ENCODE measurements around the gene PLXNA4.

The PLXNA4 gene

DNA sequence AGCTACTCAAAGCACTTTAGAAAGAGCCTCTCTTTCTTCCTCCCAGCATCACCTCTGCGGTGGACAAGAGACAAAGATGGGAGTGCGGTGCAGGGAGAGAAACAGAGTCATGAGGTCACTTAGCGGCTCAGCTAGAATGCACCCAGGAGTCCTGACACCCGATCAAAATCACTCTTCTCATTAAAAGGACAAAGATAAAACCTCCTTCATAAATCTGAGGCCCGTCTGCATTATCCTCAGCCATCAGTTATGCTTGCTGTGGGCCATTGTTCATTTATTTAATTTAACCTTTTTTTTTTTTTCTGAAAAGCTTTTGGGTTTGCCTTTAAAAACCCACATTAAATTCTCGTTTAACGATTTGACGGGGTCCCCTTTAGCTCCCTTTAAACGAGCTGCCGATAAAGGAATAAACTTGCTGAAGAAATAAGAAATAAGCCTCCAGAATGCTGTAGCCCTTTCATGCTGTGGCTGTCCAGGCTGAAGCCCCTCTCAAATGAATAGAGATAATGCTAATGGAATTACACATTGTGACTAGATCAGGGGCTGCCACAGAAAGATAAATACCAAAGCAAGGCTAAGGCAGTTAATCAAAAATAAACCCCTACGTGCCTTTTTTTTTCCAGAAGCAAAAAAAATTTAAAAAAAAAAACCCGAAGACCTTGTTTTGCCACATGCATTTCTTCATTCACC, 16.1 kb upstream of the PLXNA4 start:
- no peak for FAIRE-seq

DNA sequence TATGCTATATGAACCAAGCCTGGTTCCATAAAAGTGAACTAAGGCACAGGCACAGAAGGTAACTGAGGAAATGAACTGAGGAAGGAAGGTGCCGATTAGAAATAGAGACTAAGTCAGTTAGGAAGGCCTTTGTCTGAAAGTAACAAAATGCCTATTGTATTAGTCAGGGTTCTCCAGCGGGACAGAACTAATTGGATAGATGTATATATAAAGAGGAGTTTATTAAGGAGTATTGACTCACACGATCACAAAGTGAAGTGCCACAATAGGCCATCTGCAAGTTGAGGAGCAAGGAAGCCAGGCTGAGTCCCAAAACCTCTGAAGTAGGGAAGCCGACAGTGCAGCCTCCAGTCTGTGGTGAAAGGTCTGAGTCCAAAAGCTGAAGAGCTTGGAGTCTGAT, 13.9 kb upstream of the PLXNA4 start:
- no peak for FAIRE-seq

GRCh38 chr7:132588596-132588995, 12.3 kb upstream of the PLXNA4 start:
- no peak for FAIRE-seq

DNA sequence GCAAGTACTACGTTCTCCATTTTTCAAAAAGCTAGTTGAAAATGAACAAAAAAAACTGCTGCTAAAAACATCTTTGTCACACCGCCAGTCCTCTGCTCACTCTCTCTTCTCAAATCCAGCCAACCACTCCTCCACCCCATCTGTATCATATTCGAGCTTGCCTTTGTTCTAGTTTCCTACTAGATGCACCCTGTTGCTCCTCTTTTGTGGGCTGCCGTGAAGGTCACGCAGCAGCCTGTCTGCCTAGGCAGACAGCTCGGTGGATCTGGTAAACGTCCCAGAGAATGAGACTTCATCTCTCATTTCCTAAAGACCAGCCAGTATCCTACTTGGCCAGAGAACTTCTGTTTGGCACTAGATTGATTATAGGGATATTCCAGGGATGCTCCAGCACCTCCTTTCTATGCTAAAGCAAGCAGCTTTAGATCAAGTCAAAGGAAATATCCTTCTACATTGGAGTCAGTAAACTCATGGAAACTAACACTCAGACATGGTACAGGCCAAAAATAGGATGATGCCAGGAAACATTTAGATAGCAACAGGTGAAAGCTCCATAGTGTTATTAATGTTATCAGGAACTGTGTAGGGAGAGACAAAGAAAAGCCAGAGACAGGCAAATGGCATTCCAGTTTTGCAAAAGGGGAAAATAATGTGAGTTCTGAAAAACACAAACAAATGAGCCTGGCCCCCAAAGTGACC, 8.7 kb upstream of the PLXNA4 start:
- no peak for FAIRE-seq

- no peak for FAIRE-seq
Observed at GRCh38 chr7:132581431-132581830, 5.2 kb upstream of the PLXNA4 start.

- no peak for FAIRE-seq
Observed at GRCh38 chr7:132580717-132581285, 4.5 kb upstream of the PLXNA4 start.

DNA sequence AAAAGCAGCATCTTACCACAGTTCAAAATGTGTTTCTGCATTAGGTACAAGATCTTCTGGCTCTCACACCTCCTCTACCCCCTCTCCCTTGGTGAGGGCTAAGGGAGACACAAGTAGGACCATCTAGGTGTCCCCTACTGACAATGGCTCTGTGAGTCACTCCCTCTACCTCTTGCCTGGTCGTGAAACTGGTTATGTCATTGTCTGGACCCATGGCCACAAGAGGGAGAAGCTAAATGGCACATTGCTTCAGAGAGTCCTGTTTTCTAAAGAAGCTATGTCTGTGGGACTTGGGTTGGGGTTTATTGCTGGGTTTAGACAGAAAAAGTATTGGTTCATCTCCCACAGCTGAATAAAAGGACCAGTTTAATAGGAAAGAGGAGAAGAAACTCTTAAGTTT, 4.0 kb upstream of the PLXNA4 start:
- no peak for FAIRE-seq

DNA sequence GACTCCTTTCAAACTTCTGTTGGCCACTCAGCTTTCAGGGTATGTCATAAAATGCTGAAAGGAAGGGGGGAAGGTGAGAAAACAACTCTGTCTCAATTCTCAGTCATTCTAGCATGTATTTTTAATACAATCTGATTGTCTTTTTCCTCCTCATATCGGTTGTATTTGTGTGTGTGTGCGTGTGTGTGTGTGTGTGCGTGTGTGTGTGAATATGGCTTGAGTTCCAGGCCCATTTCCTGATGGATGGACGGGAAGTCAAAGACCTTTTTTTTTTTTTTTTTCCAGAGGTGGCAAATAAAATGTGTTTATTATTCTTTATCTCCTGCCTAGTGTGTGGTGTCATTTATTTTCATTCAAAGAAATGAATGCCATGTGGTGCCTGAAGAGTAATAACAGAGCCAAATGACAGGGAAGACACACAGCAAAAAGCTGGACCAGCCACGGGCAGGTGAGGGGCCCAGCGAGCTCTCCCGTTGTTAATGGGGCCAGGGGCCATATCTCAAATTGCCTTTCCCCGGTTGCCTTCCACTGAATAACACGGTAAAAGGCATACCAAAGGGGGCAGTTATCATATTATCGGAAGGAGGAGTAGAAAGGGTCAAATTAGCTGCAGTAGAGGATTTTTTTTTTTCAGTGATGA, 3.1 kb upstream of the PLXNA4 start:
- FAIRE-seq = no peak

GRCh38 chr7:132578826-132579225, 2.6 kb upstream of the PLXNA4 start:
- no peak for FAIRE-seq

GRCh38 chr7:132578050-132578370, 1.7 kb upstream of the PLXNA4 start:
- FAIRE-seq = no peak

GRCh38 chr7:132577206-132578049, 1.2 kb upstream of the PLXNA4 start:
- FAIRE-seq = no peak

DNA sequence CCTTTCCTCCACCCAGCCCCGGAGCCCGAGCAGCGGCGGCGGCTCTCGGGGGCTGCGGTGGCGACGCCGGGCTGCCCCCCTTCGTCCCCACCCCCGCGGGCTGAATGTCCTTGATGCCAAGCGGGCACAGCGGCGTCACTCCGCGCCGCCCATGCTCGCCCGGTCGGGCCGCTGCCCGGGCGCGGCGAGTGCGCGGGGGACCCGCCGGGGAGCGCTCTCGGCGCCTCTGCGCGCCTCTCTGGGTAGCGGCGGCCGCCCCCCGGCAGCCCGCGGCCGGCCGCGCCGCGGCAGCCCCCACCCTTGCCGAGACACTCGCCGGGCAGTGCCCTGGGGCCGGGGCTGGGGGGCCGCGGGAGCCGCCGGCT, 433 bp upstream of the PLXNA4 start:
- no peak for FAIRE-seq

DNA sequence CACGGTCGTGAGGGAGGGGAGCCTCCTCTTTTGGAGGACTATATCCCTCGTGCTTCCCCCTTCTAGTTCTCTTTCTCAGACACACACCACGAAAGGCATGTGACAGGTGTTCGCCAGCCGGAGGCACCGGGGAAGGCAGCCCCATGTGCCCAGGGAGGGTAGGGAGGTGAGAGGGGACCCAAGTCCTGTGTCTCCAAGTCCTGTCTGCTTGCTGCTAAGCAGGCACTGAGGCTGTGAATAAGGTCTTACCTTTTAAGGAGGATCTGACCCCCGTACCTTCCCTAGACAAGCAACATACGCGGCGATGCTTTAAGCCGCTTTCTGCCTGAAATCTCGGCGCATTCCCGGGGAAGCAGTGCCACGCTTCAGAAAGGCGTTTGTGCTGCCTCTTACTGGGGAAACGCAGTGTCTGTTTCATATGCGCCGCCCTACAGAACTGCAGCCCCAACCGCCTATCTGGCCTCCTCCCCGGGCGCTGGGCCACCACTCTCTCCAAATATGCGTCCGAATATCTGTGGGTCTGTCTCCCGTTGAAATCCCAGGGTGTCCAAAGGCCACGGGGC, 770 bp downstream of the PLXNA4 start:
- FAIRE-seq = no peak

DNA sequence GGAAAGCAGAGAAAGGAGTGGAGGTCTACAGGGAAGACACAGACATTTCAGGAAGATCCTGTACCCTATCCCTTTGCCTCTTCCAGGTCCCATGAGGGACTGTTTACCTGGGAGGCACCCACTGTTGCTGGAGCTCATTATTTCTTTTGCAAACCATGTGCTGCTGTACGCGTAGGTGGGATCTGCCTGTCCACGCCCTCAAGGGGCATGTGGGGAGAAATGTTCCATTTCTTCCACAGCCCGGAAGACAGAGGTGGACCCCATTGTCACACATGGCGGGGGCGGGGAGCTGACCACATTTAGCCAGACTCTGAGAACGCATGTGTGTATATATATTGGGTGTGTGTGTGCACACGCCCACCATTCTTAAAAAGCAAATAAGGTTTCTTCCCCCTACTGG, 2.0 kb downstream of the PLXNA4 start:
- FAIRE-seq = no peak

GRCh38 chr7:132573251-132573955, 2.9 kb downstream of the PLXNA4 start:
- no peak for FAIRE-seq

DNA sequence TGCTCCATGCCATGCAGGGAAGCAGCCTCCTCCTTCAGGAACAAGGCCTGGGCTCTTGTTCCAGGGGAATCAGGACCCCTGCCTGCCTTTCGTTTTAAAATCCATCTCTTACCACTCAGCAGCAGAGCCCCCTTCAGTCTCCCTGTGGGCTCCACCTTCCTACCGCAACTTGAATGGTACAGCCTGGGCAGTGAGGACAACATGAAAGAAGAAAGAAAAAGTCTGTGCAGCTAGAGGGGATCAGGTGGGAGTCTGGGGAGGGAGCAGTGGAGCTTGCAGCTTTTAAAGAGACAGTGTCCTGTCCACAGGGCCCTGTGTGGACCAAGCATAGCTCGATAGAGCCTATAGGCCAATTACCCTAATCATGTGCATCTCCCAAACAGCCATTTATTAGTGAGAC, 3.7 kb downstream of the PLXNA4 start:
- FAIRE-seq = no peak

DNA sequence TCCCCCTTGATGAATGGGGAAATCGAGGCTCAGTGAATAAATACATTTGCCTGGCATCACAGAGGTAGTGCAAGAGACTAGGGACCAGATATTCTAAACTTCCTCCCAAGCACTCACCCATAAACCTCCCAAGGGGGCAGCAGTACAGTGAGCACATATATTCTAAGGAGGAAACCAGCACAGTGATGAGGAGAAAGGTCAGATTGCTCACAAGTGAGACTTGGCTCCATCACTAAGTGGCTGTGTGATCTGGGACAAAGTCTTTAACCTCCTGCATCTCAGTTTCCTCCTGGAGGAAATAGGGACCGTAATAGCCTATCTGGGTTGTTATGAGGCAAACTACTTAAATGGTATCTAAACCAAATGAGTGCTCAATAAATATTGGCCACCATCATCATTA, 4.3 kb downstream of the PLXNA4 start:
- FAIRE-seq = no peak

GRCh38 chr7:132569884-132570614, 6.2 kb downstream of the PLXNA4 start:
- no peak for FAIRE-seq

DNA sequence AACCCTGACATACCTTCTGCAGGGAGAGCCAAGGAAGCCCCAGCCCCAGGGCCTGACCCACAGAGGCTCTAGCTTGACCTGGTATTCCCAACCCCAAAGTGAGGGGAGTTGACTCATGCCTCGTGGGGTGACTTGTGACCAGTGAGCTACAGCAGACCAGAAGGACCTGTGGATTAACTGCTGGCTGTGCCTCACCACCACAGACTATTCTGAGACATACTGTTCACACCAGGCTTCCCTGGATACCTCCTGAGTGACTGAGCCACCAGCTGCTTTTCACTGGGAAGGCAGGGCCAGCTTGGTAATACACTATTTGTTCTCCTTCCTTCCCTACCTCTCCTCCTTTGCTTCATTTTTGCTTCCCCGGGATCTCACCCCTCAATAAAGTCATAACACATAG, 7.3 kb downstream of the PLXNA4 start:
- no peak for FAIRE-seq

DNA sequence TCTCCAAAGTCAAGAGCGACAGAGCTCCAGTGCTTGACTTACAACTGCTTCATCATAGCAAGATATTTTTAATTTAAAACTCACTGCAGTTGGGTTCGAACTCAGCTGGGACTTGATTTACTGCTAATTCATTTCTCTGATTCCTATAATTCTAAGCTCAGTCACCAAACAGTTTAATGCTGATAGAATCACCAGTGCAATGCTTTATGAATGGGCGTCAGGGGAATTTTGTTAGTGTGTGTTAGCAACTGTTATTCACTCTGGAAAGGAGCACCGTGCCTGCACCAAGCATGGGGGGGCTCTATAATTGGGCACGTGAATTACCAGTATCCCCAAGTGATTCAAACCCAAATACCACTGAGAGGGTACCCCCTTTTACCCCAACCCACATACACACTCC, 10.4 kb downstream of the PLXNA4 start:
- no peak for FAIRE-seq

DNA sequence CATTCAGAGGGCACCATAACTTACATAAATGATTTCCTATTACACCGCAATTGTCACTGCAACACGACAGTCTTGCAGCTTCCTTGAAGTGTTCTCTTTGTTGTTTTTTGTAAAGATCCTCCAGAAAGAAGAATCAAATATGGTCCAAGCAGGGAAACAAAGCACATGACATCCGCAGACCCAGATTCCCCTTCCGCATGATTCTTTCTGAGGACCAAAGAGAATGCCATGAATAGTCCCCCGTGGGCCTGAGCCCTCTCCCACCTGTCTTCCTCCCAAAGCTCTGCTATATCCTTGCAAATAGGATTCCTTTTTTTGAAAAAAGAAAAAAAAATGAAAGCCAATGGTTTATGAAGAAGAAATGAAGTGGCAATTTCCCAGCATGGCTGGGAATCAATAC, 10.8 kb downstream of the PLXNA4 start:
- FAIRE-seq = no peak

DNA sequence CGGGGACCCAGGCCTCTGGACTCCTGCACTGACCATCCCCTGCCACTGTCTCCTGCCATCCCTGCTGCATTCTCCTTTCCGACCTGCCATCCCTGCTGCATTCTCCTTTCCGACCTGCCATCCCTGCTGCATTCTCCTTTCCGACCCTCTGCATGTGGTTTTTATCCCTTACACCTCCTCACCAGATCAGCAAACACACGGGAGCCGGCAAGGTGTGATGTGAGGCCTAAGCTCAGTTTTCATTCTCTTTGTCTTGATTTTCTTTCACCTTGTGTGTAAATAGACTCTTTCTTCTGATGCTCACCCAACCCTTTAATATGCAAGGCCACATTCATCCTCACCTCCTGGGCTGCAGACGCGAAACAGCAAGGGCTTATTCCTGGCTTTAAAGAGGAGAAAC, 11.4 kb downstream of the PLXNA4 start:
- FAIRE-seq = no peak
